Adrenal gland (tissue), 5 donors: Measurements from ENCODE around the gene VTCN1.

Experiments used
- CTCF ChIP-seq, 6 experiments: fragments of 450-650 bp in 4 of 6; fragments of 200-600 bp in 2 of 6; sonication (generic) in 1 of 6; IDR thresholded peaks; 1 replicate in 5 of 6; 2 replicates in 1 of 6; pipeline versions ENCODE4 v1.5.1 to v1.8.0; 2016 to 2021; ENCODE audit warnings: antibody characterized with exemption in 6 of 6, mild to moderate bottlenecking in 2 of 6, moderate library complexity in 1 of 6
- POLR2A ChIP-seq, 2 donors: fragments of 450-650 bp; IDR thresholded peaks; one replicate each; pipeline ENCODE4 v1.6.1; 2017; ENCODE audit warnings: antibody characterized with exemption in 2 of 2, mild to moderate bottlenecking in 2 of 2, moderate library complexity in 1 of 2
- donor health status: DM: no; HTN: no; CAD: no.

- TF ChIP-seq CTCF (IDR thresholded peaks at IDR 0.05) (no peak), POLR2A (IDR thresholded peaks at IDR 0.05) (no peak)
These were observed 2.1 kb downstream of the VTCN1 start for GRCh38 chr1:117208580-117208979.
